Natural killer cell (primary cell): ENCODE measurements around the gene LANCL3. TPM values are rescaled to one million over a fixed set of nuclear protein-coding genes. Genes with fewer than 3 reads are reported as not detected.
"Not testable (repeated sequence)": the region's sequence is repeated elsewhere in the genome, so short reads cannot be mapped to it uniquely, and the experiment has no call there.

Source experiments
- ATAC-seq, 3 donors: fragments of 150-1000 bp in 2 of 3; fragments of 200-7000 bp in 1 of 3; cut with Tn5 transposase; 1 replicate in 1 of 3; 2 replicates in 2 of 3; pipeline ENCODE4 v1.10.0; 2021; ENCODE audit warnings: mild to moderate bottlenecking in 2 of 3, moderate library complexity in 2 of 3
- DNase-seq, 2 donors: peaks; one replicate each; pipeline versions ENCODE4 v3.0.0 to v3.0.0-alpha.2; 2013 to 2021; ENCODE audit warnings: mixed read lengths in 1 of 2
- H3K27ac ChIP-seq: one replicate; pipeline ENCODE4 v1.5.1; 2013; ENCODE audit warnings: mild to moderate bottlenecking, low read length
- H3K27me3 ChIP-seq: one replicate; pipeline ENCODE4 v1.6.1; 2013; ENCODE audit warnings: low read length; ENCODE audit not compliant: control insufficient read depth, insufficient read depth
- H3K36me3 ChIP-seq: one replicate; pipeline ENCODE4 v1.6.1; 2013; ENCODE audit warnings: low read length; ENCODE audit not compliant: control insufficient read depth, insufficient read depth
- H3K4me1 ChIP-seq: one replicate; pipeline ENCODE4 v1.6.1; 2013; ENCODE audit warnings: low read length; ENCODE audit not compliant: control insufficient read depth, insufficient read depth
- H3K4me3 ChIP-seq: one replicate; pipeline ENCODE4 v1.5.1; 2013; ENCODE audit warnings: low read length
- H3K9me3 ChIP-seq: one replicate; pipeline ENCODE4 v1.6.1; 2013; ENCODE audit warnings: low read length; ENCODE audit not compliant: control insufficient read depth, insufficient read depth
- H3K27ac Mint-ChIP-seq, 2 donors: one replicate each; pipeline ENCODE4 v1.8.0; 2022; ENCODE audit warnings: mild to moderate bottlenecking in 2 of 2, mixed read lengths in 2 of 2, moderate library complexity in 1 of 2
- H3K27me3 Mint-ChIP-seq, 2 donors: one replicate each; pipeline ENCODE4 v1.8.0; 2022; ENCODE audit warnings: low read depth in 2 of 2, mixed read lengths in 2 of 2
- H3K36me3 Mint-ChIP-seq: one replicate; pipeline ENCODE4 v1.8.0; 2022; ENCODE audit warnings: mixed read lengths
- H3K4me1 Mint-ChIP-seq, 2 donors: one replicate each; pipeline ENCODE4 v1.8.0; 2022; ENCODE audit warnings: mixed read lengths in 2 of 2
- H3K4me3 Mint-ChIP-seq: one replicate; pipeline ENCODE4 v1.8.0; 2022; ENCODE audit warnings: mild to moderate bottlenecking, moderate library complexity, mixed read lengths
- H3K9me3 Mint-ChIP-seq, 2 donors: one replicate each; pipeline ENCODE4 v1.8.0; 2022; ENCODE audit warnings: mixed read lengths in 2 of 2
- WGBS: methylation state at CpG from one replicate; pipeline ENCODE4 v1.1.7; 2013; ENCODE audit warnings: missing lambda C conversion rate; ENCODE audit not compliant: insufficient coverage; 5-methylcytosine and 5-hydroxymethylcytosine counted together
- intact Hi-C: fragments of 100-400 bp; cut with micrococcal nuclease; formaldehyde crosslinking; loops from one replicate; pipeline ENCODE4 v1.14.2; 2022
- total RNA-seq, 4 donors: library from RNA; stranded (reverse); fragments of 120-200 nt in 1 of 4; gene quantifications; one replicate each; pipeline versions ENCODE4 v1.2.3 to v1.2.4, GENCODE V29; 2013 to 2022
- TF ChIP-seq, protein P1 (sequence below): fragments of 200-600 bp; IDR thresholded peaks from one replicate; pipeline ENCODE4 v1.8.0; 2022; ENCODE audit warnings: antibody characterized with exemption

The LANCL3 gene
- total RNA-seq, 3 donors from 2014 or later (not counting 1 experiment from before 2014, with no cell fraction given) = 2.0 to 2.7 (median 2.6) TPM

DNA sequence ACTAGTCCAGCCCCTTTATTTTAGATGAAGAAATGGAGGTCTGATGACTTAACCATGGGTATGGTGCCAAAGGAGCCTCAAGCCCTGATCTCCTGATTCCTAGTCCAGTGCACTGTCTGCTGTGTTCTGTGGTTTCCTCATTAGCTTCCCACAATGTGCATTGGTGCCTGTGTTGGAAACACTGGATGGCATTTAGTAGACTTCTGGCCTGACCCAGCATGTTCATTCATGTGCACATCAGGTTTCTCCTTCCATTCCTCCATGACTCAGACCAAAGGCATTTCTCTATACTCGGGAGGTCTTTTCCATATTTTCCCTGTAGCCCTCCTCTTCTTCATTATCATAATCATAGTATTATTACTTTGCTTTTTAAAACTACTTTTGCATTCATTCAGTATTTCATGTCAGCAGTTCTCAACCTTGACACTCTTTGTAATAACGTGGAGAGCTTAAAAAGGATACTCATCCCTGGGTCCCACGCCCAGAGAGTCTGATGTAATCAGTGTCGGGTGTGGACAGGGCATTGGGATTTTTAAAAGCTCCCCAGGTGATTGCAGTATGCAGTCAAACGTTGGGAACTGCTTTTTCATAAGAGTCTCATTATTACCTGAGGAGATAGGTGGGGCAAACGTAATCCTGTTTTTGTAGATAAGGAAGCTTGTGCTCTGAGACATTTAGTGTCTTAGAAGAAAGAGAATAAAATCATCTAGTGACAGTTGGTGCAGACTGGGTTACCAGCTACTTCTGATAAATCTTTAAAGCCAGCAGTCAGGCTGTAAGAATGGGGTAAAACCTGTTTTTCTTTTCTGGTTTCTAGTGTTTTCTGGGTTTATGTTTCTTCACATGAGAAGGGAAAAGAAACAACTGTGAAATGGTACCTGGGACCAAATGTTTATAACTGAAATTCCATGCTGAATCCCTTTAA, 73.2 kb downstream of the LANCL3 start:
- Histone ChIP-seq H3K27ac (no peak overlapping the region), H3K9me3 (no peaks in the 10 kb centered on the region), H3K36me3 (no peaks in the 10 kb centered on the region), H3K4me3 (no peak overlapping the region), H3K27me3 (no peaks in the 10 kb centered on the region), H3K4me1 (no peaks in the 10 kb centered on the region)
- TF ChIP-seq, protein P1, sequence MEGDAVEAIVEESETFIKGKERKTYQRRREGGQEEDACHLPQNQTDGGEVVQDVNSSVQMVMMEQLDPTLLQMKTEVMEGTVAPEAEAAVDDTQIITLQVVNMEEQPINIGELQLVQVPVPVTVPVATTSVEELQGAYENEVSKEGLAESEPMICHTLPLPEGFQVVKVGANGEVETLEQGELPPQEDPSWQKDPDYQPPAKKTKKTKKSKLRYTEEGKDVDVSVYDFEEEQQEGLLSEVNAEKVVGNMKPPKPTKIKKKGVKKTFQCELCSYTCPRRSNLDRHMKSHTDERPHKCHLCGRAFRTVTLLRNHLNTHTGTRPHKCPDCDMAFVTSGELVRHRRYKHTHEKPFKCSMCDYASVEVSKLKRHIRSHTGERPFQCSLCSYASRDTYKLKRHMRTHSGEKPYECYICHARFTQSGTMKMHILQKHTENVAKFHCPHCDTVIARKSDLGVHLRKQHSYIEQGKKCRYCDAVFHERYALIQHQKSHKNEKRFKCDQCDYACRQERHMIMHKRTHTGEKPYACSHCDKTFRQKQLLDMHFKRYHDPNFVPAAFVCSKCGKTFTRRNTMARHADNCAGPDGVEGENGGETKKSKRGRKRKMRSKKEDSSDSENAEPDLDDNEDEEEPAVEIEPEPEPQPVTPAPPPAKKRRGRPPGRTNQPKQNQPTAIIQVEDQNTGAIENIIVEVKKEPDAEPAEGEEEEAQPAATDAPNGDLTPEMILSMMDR = no peak
- Mint-ChIP-seq H3K27me3 (no peaks in the 10 kb centered on the region), H3K27ac (no peak overlapping the region), H3K9me3 (no peaks in the 10 kb centered on the region), H3K4me3 (no peak overlapping the region), H3K36me3 (no peaks in the 10 kb centered on the region), H3K4me1 (peaks cover 6 to 7% of the 10 kb centered on the region in 2 donors)
- no peak for ATAC-seq
- WGBS = 84% methylated on average over 6 of the region's 6 CpGs
- intact Hi-C loops = no loop called here
- no peak for DNase-seq

DNA sequence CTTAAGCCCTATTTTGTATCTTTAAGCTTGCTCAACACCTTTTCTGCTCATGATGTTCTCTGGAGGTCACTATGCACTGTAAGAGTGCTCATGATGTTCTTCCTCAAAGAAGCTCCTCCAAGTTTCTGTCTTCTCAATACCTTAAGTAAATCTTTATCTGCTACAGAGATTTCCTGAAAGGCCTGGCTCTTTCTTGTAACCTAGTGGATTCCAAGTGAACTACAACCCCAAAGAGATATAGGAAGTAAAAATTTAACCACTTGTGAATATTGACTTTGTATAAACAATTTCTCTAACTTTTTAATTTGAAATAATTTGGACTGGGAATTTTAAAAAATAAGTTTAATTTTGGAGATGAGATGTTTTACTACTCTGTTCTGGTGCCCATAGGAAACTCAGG, 74.8 kb downstream of the LANCL3 start:
- no peak for ATAC-seq
- Histone ChIP-seq H3K4me1 (no peaks in the 10 kb centered on the region), H3K27me3 (no peaks in the 10 kb centered on the region), H3K4me3 (no peak overlapping the region), H3K36me3 (no peaks in the 10 kb centered on the region), H3K27ac (no peak overlapping the region), H3K9me3 (no peaks in the 10 kb centered on the region)
- intact Hi-C loops = no loop called here
- Mint-ChIP-seq H3K36me3 (no peaks in the 10 kb centered on the region), H3K27me3 (no peaks in the 10 kb centered on the region), H3K4me3 (no peak overlapping the region), H3K4me1 (peaks cover 6 to 7% of the 10 kb centered on the region in 2 donors), H3K9me3 (no peaks in the 10 kb centered on the region), H3K27ac (no peak overlapping the region)
- TF ChIP-seq, protein P1 = no peak
- no peak for DNase-seq

DNA sequence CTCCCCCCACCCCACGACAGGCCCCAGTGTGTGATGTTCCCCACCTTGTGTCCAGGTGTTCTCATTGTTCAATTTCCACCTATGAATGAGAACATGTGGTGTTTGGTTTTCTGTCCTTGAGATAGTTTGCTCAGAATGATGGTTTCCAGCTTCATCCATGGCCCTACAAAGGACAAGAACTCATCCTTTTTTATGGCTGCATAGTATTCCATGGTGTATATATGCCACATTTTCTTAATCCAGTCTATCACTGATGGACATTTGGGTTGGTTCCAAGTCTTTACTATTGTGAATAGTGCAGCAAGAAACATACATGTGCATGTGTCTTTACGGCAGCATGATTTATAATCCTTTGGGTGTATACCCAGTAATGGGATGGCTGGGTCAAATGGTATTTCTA, 79.4 kb downstream of the LANCL3 start:
- H3K9me3 Mint-ChIP-seq, H3K4me3 ChIP-seq, H3K27me3 ChIP-seq, H3K27ac ChIP-seq, H3K9me3 ChIP-seq, DNase-seq, intact Hi-C loops, H3K4me1 ChIP-seq, H3K27me3 Mint-ChIP-seq, H3K36me3 ChIP-seq, ATAC-seq, H3K4me3 Mint-ChIP-seq, H3K36me3 Mint-ChIP-seq, H3K27ac Mint-ChIP-seq: not testable (repeated sequence)
- peaks cover 2 to 11% of the 10 kb centered on the region in 2 donors for H3K4me1 Mint-ChIP-seq
- WGBS = no CpG with 5 or more reads among the region's 2 CpGs

DNA sequence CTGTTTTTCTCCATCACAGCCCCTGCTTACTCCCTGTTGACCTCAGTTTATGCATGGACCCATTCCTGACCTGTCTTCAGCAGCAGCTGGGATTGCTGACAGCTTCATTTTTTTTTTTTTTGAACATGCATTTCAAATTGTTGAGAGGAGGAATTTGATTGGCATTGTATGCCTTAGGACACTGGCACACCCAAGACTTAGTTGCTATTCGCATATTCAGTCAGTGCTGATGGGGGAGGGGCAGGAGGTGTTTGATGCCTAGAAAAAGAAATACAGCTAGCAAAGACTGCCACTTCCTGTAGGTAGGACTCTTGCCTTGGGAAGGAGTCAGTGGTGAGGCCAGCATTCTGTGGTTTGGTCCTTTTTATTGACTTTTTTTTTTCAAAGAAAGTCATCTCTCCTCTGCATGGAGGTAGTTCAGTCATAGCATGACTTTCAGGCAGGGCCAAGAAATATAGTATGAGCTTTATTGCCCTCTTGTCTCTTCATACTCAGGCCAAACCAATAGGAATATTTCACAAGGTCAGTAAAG, 80.5 kb downstream of the LANCL3 start:
- Mint-ChIP-seq H3K9me3 (no peaks in the 10 kb centered on the region), H3K4me1 (peaks cover 0 to 6% of the 10 kb centered on the region in 2 donors), H3K27ac (no peak overlapping the region), H3K27me3 (no peaks in the 10 kb centered on the region), H3K4me3 (no peak overlapping the region), H3K36me3 (no peaks in the 10 kb centered on the region)
- intact Hi-C loops = no loop called here
- no peak for ATAC-seq
- no peaks in the 10 kb centered on the region for H3K27me3 ChIP-seq
- no peaks in the 10 kb centered on the region for H3K36me3 ChIP-seq
- H3K4me3 ChIP-seq = no peak overlapping the region
- TF ChIP-seq, protein P1 = no peak
- DNase-seq = no peak
- peaks cover 3% of the 10 kb centered on the region for H3K4me1 ChIP-seq
- WGBS = 86% methylated on average over 1 of the region's 1 CpG
- H3K9me3 ChIP-seq = no peaks in the 10 kb centered on the region
- H3K27ac ChIP-seq = no peak overlapping the region
